ENCODE results near the gene OGDHL.
"Not testable (repeated sequence)": the region's sequence is repeated elsewhere in the genome, so short reads cannot be mapped to it uniquely, and the experiment has no call there.

The OGDHL gene

GRCh38 chr10:49733866-49734265, 28.3 kb downstream of the OGDHL start:
- Histone ChIP-seq H3K9me3 (ENCODE audit: insufficient read depth, low read length) (no peaks in the 10 kb centered on the region), H3K27ac (ENCODE audit: low read length) (no peak overlapping the region)
- TF ChIP-seq, protein P1, sequence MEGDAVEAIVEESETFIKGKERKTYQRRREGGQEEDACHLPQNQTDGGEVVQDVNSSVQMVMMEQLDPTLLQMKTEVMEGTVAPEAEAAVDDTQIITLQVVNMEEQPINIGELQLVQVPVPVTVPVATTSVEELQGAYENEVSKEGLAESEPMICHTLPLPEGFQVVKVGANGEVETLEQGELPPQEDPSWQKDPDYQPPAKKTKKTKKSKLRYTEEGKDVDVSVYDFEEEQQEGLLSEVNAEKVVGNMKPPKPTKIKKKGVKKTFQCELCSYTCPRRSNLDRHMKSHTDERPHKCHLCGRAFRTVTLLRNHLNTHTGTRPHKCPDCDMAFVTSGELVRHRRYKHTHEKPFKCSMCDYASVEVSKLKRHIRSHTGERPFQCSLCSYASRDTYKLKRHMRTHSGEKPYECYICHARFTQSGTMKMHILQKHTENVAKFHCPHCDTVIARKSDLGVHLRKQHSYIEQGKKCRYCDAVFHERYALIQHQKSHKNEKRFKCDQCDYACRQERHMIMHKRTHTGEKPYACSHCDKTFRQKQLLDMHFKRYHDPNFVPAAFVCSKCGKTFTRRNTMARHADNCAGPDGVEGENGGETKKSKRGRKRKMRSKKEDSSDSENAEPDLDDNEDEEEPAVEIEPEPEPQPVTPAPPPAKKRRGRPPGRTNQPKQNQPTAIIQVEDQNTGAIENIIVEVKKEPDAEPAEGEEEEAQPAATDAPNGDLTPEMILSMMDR (IDR thresholded peaks at IDR 0.05; ENCODE audit: low read depth, low read length), result no peak

DNA sequence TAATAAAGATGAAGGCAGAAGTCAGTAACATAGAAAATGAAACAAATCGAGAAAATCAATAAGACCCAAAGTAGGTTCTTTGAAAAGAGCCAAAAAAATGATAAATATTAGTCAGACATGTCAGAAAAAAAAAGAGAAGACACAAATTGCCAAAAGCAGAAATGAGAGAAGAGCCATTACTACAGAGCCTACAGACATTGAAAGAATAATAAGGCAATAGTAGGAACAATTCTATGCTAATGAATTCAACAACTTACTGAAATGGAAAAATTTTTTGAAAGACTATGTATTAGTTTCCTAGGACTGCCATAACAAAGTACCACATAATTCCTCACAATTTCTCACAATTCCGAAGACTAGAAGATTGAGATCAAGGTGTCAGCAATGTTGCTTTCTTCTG, 35.5 kb downstream of the OGDHL start:
- H3K4me2 ChIP-seq (ENCODE audit: low read length), result no peak overlapping the region
- H3K4me1 ChIP-seq (ENCODE audit: low read length), result no peaks in the 10 kb centered on the region
- no peaks in the 10 kb centered on the region; the same call in 1 of the 2 replicates for H3K9me3 ChIP-seq (ENCODE audit: insufficient read depth, low read length)
- no peak overlapping the region for H2AFZ ChIP-seq (ENCODE audit: low read depth, low read length)
- no peak overlapping the region for H3K9ac ChIP-seq (ENCODE audit: low read length)
- H3K79me2 ChIP-seq (ENCODE audit: low read length), result no peaks in the 10 kb centered on the region
- TF ChIP-seq, protein P1 (IDR thresholded peaks at IDR 0.05; ENCODE audit: low read depth, low read length), result no peak
- no peak for TF ChIP-seq EZH2phosphoT487 (IDR thresholded peaks at IDR 0.05; ENCODE audit: low read depth)
- no peak overlapping the region for H3K27ac ChIP-seq (ENCODE audit: low read length)
- no peak overlapping the region for H3K4me3 ChIP-seq (ENCODE audit: low read length)
- no peaks in the 10 kb centered on the region for H3K27me3 ChIP-seq (ENCODE audit: low read depth, low read length)
- H3K36me3 ChIP-seq (replicated peaks; ENCODE audit: low read depth, low read length), result no peaks in the 10 kb centered on the region
- H4K20me1 ChIP-seq (ENCODE audit: insufficient read depth, low read length), result no peaks in the 10 kb centered on the region

More at GRCh38 chr10:49733866-49734265, 28.3 kb downstream of the OGDHL start:
- Histone ChIP-seq H3K4me3 (ENCODE audit: low read length) (no peak overlapping the region), H3K4me1 (ENCODE audit: low read length) (no peaks in the 10 kb centered on the region), H3K27me3 (ENCODE audit: low read depth, low read length) (no peaks in the 10 kb centered on the region), H3K79me2 (ENCODE audit: low read length) (no peaks in the 10 kb centered on the region), H3K4me2 (ENCODE audit: low read length) (no peak overlapping the region), H3K9ac (ENCODE audit: low read length) (no peak overlapping the region), H4K20me1 (ENCODE audit: insufficient read depth, low read length) (no peaks in the 10 kb centered on the region), H3K36me3 (replicated peaks; ENCODE audit: low read depth, low read length) (no peaks in the 10 kb centered on the region), H2AFZ (ENCODE audit: low read depth, low read length) (no peak overlapping the region)

- not testable (repeated sequence) for H3K4me3 ChIP-seq (ENCODE audit: low read length); H3K9me3 ChIP-seq (ENCODE audit: insufficient read depth, low read length); H3K27ac ChIP-seq (ENCODE audit: low read length); H3K79me2 ChIP-seq (ENCODE audit: low read length); H3K27me3 ChIP-seq (ENCODE audit: low read depth, low read length); H3K36me3 ChIP-seq (replicated peaks; ENCODE audit: low read depth, low read length); H3K4me2 ChIP-seq (ENCODE audit: low read length); H3K9ac ChIP-seq (ENCODE audit: low read length); H2AFZ ChIP-seq (ENCODE audit: low read depth, low read length); H3K4me1 ChIP-seq (ENCODE audit: low read length); H4K20me1 ChIP-seq (ENCODE audit: insufficient read depth, low read length)
Measured at GRCh38 chr10:49715157-49715556, 47.0 kb downstream of the OGDHL start.

DNA sequence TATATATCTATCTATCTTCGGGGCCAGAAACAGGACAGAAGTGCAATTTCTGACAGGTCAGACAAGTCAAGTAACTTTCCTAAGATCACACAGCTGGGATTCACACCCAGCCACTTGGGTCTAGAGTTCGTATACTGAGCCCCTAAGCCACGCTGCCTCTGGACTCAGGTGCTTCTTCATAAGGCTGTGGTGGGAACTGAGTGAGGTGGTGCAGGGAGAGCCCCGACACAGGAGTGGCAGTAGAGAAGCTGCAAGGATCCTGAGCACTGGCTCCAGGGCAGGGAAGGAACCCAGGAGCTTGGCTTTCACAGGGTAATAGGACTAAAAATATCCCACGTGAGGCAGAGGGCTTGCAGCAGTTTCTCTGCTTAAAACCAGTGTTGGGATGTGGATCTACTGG, 48.9 kb downstream of the OGDHL start:
- H3K4me2 ChIP-seq (ENCODE audit: low read length), result no peak overlapping the region
- no peak overlapping the region for H3K9ac ChIP-seq (ENCODE audit: low read length)
- no peak overlapping the region for H2AFZ ChIP-seq (ENCODE audit: low read depth, low read length)
- H3K9me3 ChIP-seq (ENCODE audit: insufficient read depth, low read length), result no peaks in the 10 kb centered on the region
- TF ChIP-seq, protein P1 (IDR thresholded peaks at IDR 0.05; ENCODE audit: low read depth, low read length), result no peak
- H3K27ac ChIP-seq (ENCODE audit: low read length), result no peak overlapping the region
- no peaks in the 10 kb centered on the region for H3K27me3 ChIP-seq (ENCODE audit: low read depth, low read length)
- no peak overlapping the region for H3K4me3 ChIP-seq (ENCODE audit: low read length)
- H3K4me1 ChIP-seq (ENCODE audit: low read length), result no peaks in the 10 kb centered on the region
- H3K36me3 ChIP-seq (replicated peaks; ENCODE audit: low read depth, low read length), result no peaks in the 10 kb centered on the region
- H4K20me1 ChIP-seq (ENCODE audit: insufficient read depth, low read length), result no peaks in the 10 kb centered on the region
- no peaks in the 10 kb centered on the region for H3K79me2 ChIP-seq (ENCODE audit: low read length)

DNA sequence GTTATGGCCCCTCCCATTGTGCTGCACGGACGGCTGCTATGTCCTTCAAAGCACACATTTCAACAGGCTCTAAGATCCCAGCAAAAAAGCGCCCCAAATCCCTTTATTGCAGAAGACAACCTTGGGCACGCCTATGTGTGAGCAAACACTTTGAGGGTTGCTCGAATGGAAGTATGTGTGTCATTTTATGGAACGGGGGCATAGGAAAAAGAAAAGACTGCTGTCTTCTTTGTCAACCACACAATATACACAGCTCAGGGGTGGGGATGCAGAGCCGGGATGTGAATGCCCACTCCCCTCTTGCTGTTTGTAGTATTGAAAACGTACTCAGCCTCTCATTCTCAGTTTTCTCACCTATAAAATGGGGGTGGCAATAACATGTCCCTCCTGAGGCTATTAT, 50.6 kb downstream of the OGDHL start:
- Histone ChIP-seq H4K20me1 (ENCODE audit: insufficient read depth, low read length) (no peaks in the 10 kb centered on the region), H3K9me3 (ENCODE audit: insufficient read depth, low read length) (no peaks in the 10 kb centered on the region), H3K79me2 (ENCODE audit: low read length) (no peaks in the 10 kb centered on the region), H3K27me3 (ENCODE audit: low read depth, low read length) (peaks cover 5% of the 10 kb centered on the region; the same call in 1 of the 2 replicates), H3K9ac (ENCODE audit: low read length) (no peak overlapping the region), H3K36me3 (replicated peaks; ENCODE audit: low read depth, low read length) (no peaks in the 10 kb centered on the region), H3K4me3 (ENCODE audit: low read length) (no peak overlapping the region), H2AFZ (ENCODE audit: low read depth, low read length) (no peak overlapping the region), H3K4me1 (ENCODE audit: low read length) (no peaks in the 10 kb centered on the region), H3K4me2 (ENCODE audit: low read length) (no peak overlapping the region), H3K27ac (ENCODE audit: low read length) (no peak overlapping the region)
- TF ChIP-seq, protein P1 (IDR thresholded peaks at IDR 0.05; ENCODE audit: low read depth, low read length), result no peak
- TF ChIP-seq EZH2phosphoT487 (IDR thresholded peaks at IDR 0.05; ENCODE audit: low read depth), result no peak

Measured in OCI-LY3 (cell line).